SK-N-MC (cell line): ENCODE data around the gene KAZN.

Experiments
- DNase-seq: peaks from one replicate; pipeline ENCODE4 v3.0.0-alpha.2; 2011; ENCODE audit warnings: low read depth, low spot score
- H3K27ac ChIP-seq: fragments of 200-600 bp; sonication (generic); 2 replicates; pipeline ENCODE4 v1.5.1; 2016; ENCODE audit warnings: mixed run types
- H3K36me3 ChIP-seq: fragments of 200-600 bp; sonication (generic); 2 replicates; pipeline ENCODE4 v1.6.1; 2017; ENCODE audit warnings: antibody characterized with exemption, low read length, mixed read lengths; ENCODE audit not compliant: insufficient read depth
- H3K4me3 ChIP-seq: fragments of 200-600 bp; sonication (generic); 2 replicates; pipeline ENCODE4 v1.5.1; 2016
- H3K9ac ChIP-seq: fragments of 200-600 bp; sonication (generic); 2 replicates; pipeline ENCODE4 v1.8.0; 2017; ENCODE audit warnings: mixed run types, mixed read lengths; ENCODE audit not compliant: insufficient read length
- H3K9me3 ChIP-seq: fragments of 200-600 bp; sonication (generic); 2 replicates; pipeline ENCODE4 v1.6.1; 2017; ENCODE audit warnings: low read depth, mild to moderate bottlenecking, antibody characterized with exemption, low read length, moderate library complexity, mixed read lengths
- EZH2 ChIP-seq: fragments of 200-600 bp; sonication (generic); IDR thresholded peaks from one replicate; pipeline ENCODE4 v1.6.1; 2017; ENCODE audit warnings: antibody characterized with exemption
- FOXP2 ChIP-seq: optimal IDR thresholded peaks from 2 replicates; pipeline ENCODE3; 2011; ENCODE audit warnings: mild to moderate bottlenecking, moderate library complexity; ENCODE audit not compliant: insufficient read depth; ENCODE audit errors: extremely low read length, control extremely low read depth
- POLR2AphosphoS5 ChIP-seq: IDR thresholded peaks from 2 replicates; pipeline ENCODE4 v1.6.1; 2012; ENCODE audit warnings: mild to moderate bottlenecking, low read depth, low read length, borderline replicate concordance

KAZN gene

DNA sequence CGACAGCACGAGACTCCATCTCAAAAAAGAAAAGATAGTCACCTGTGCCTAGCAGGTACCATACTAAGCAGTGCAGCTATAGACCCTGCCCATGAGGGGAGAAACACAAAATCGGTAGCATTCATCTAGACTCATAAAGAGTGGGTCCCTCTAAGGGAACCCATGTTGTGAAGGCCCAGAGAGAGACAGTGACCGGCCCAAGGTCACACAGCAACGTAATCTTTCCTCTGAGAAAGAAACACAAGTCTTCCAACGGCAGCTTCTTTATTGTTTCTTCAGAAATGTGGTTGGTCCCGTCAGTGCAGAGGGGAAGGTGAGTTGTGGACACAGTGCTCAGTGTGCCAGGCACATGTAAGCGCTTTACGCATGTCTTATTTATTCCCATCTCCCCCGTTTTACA lies 356.4 kb downstream of the KAZN start:
- Histone ChIP-seq H3K36me3 (no peaks in the 10 kb centered on the region), H3K27ac (no peak overlapping the region), H3K9ac (no peak overlapping the region), H3K9me3 (no peaks in the 10 kb centered on the region), H3K4me3 (no peak overlapping the region)
- DNase-seq = no peak
- TF ChIP-seq EZH2 = no peak
- no peak for TF ChIP-seq POLR2AphosphoS5
- TF ChIP-seq FOXP2 = no peak

DNA sequence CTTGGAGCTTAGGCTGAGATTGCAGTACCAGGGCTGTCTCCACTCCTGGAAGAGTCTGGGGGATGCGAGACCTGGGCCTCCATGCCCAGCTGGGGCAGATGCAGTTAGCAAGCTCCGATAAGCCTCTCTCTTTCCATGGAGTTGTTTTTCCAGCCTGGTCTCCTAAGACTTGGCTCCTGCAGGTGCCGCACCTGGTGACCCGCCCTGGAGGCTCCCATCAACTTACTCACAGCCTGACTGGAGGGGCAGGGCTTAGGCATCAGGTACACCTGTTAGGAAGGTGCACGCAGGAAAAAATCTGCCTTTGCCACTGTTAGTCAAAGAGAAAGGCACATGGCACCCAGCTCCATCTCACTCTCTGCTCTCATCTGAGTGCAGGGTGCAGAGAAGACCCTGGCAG lies 356.9 kb downstream of the KAZN start:
- Histone ChIP-seq H3K27ac (no peak overlapping the region), H3K36me3 (no peaks in the 10 kb centered on the region), H3K9ac (no peak overlapping the region), H3K4me3 (no peak overlapping the region), H3K9me3 (no peaks in the 10 kb centered on the region)
- DNase-seq = no peak
- TF ChIP-seq EZH2 (no peak), POLR2AphosphoS5 (no peak), FOXP2 (no peak)

DNA sequence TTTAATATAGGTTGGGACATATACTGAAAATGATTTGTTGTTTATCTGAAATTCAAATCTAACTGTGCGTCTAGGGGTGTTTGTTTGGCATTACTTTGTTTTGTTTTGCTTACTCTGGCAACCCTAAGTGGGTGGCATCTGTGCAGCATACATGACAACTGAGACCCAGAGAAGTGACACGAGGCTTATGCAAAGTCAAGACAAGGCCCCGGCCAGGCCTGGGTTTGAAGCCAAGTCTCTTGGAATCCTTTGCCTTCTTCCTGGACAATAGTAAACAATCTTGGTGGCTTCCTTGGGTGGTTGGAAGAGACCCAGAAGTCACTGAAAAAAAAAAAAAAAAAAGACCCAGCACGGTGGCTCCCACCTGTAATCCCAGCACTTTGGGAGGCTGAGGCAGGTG lies 357.5 kb downstream of the KAZN start:
- no peak for DNase-seq
- no peak for TF ChIP-seq EZH2
- TF ChIP-seq POLR2AphosphoS5 = no peak
- no peak for TF ChIP-seq FOXP2
- Histone ChIP-seq H3K27ac (no peak overlapping the region), H3K36me3 (no peaks in the 10 kb centered on the region), H3K9ac (no peak overlapping the region), H3K4me3 (no peak overlapping the region), H3K9me3 (no peaks in the 10 kb centered on the region)

DNA sequence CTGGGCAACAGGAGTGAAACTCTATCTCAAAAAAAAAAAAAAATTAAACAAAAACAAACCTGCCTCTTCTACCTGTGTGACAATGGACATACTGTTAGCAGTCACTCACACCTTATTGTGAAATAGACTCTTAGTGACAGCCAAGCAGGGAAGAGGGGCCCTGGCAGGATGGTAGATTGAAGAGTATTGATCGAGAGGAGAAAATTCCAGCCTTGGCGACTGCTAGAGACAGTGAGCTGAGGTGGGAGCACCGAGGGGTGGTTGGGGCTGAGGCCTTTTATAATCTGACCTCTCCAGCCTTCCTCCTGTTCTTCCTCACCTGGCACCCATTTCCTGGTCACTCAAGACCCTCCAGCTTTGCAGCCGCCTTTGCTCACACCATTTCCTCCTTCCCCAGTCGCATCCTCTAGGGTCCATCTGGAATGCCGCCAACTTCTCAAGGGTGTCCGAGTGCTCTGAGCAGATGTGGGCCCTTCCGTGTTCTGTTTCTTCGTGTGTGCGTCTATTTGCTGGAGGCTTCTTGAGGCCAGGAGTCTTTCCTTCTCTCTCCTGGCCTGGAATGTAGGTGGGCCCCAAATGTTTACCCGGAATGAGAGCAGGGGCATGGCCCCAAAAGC lies 358.2 kb downstream of the KAZN start:
- Histone ChIP-seq H3K9me3 (no peaks in the 10 kb centered on the region), H3K4me3 (no peak overlapping the region), H3K27ac (no peak overlapping the region), H3K9ac (no peak overlapping the region), H3K36me3 (no peaks in the 10 kb centered on the region)
- TF ChIP-seq FOXP2 (no peak), EZH2 (no peak), POLR2AphosphoS5 (no peak)
- DNase-seq = no peak

DNA sequence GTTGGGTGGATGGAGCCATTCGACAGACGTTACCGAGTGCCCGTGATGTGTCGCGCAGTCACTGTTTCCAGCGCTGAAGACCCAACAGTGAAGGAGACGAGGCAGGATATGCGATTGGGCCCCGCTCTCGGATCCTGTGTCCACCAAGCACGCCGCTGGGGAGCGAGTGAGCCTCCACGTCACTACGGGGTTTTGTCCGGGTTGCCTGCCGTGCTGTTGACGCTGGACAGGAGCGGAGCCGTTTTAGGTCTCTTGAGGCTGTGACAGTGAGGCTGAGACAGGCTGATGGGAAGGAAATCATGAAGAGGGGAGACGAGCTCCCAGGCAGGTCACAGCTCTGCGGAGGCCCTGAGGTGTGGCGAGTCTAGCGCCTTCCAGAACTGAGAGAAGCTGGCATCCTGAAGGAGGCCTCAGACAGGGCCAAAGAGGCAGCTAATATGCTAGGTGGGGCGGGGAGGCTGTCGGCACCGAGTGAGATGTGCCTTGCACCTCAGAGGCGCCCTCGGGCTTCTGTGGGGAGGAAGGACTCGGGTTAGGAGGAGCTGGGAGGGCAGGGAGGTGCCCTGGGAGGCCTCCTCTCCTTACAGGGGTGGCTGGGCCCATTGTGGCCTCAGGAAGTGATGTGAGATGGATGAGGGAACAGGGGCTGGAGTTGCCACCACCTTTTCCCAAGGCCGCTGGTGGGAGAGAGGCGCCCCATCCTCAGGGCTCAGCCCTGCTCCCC lies 359.1 kb downstream of the KAZN start:
- H3K9me3 ChIP-seq = no peaks in the 10 kb centered on the region
- no peak overlapping the region for H3K4me3 ChIP-seq
- no peak for TF ChIP-seq POLR2AphosphoS5
- no peak for TF ChIP-seq FOXP2
- no peak for TF ChIP-seq EZH2
- H3K36me3 ChIP-seq = no peaks in the 10 kb centered on the region
- H3K27ac ChIP-seq = no peak overlapping the region
- no peak overlapping the region for H3K9ac ChIP-seq
- no peak for DNase-seq

DNA sequence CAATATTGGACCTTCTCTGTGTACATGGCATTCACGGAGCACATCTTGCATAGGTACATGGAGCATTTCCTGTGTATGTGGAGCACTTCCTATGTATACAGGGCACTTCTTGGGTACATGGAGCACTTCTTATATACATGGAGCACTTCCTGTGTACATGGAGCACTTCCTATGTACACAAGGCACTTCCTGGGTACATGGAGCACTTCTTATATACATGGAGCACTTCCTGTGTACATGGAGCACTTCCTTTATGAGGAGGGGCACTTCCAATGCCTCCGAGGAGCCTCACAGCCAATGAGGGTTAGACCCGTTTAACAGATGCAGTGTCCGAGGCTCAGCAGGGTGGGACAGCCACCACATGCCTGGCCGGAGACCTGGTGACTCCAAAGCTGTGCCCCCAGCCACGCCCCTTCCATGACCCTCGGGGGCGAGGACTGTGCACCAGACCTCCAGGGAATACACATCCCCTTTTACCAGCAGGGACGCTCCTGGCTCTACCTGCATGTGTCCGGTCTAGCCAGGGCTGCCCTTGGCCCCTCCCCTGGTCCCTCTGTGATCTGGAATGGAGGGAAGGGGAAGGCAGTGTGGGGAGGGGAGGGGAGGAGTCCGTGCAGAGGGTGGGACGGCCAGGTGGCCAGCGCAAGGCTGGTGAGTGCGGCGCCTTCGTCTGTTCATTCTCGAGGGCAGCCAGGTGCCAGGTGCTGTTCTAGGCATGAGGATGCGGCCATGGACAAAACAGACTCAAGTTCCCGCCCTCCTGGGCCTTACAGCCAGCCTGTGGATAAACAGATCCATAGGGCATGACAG lies 360.0 kb downstream of the KAZN start:
- no peak overlapping the region for H3K9ac ChIP-seq
- H3K4me3 ChIP-seq = no peak overlapping the region
- H3K27ac ChIP-seq = no peak overlapping the region
- H3K36me3 ChIP-seq = no peaks in the 10 kb centered on the region
- no peak for DNase-seq
- TF ChIP-seq FOXP2 (no peak), EZH2 (no peak), POLR2AphosphoS5 (no peak)
- no peaks in the 10 kb centered on the region for H3K9me3 ChIP-seq

DNA sequence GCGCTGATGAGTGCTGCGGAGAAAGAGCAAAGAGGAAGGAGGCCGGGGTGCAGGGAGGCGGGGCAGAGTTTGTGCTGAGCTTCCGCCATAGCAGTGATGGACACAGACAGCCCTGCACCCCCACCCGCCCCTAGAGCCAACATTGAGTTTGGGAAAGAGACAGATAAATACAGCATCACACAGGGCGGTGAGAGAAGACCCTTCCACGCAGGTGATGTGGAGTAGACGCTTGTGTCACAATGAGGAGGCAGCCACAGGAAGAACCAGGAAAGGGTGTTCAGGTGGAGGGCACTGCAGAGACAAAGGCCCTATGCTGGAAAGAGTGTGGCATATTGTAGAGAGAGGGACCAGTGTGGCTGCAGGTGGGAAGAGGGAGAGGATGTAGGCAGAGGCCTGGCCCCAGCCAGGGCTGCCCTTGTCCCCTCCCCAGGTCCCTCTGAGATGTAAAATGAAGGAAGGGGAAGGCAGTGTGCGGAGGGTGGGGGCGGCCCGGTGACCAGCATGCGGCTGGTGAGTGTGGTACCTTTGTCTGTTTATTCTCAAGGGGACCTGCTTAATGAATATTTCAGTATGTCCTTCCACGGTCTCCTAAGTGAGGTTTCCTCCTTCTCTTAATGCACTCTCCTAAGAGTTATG lies 360.7 kb downstream of the KAZN start:
- no peaks in the 10 kb centered on the region for H3K36me3 ChIP-seq
- H3K9me3 ChIP-seq = no peaks in the 10 kb centered on the region
- H3K4me3 ChIP-seq = no peak overlapping the region
- no peak for TF ChIP-seq EZH2
- TF ChIP-seq POLR2AphosphoS5 = no peak
- no peak for TF ChIP-seq FOXP2
- no peak overlapping the region for H3K27ac ChIP-seq
- H3K9ac ChIP-seq = no peak overlapping the region
- no peak for DNase-seq

DNA sequence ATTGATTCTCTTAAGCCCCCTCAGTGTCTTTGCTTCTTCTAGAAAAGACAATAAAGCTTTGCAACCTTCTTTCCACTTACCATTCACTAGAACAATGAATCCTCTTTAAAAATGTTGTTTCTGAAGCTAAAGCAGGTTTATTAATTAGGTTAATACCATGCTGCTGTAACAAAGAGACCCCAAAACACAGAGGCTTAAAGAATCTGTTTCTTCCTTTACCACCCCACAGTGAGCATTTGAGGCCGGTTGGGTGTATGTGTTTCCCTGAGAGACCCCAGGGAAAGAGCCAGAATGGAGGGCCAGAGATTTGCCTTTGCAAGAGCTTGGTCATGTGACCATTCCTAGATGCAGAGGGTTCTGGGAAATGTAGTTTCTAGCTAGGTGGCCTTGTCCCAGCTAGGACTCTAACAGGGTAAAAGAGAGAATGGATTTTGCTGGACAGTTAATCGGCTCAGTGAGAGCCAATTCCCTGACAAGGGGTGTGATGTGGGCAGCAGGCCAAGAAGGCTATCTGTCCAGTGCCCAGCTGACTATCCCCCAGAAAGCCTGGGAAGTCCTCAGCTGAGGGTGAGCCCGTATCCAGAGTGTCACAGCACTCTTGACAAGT lies 363.3 kb downstream of the KAZN start:
- Histone ChIP-seq H3K9me3 (no peaks in the 10 kb centered on the region), H3K36me3 (no peaks in the 10 kb centered on the region), H3K9ac (no peak overlapping the region), H3K4me3 (no peak overlapping the region), H3K27ac (no peak overlapping the region)
- DNase-seq = no peak
- TF ChIP-seq EZH2 (no peak), FOXP2 (no peak)
